GM12878 (cell line): ENCODE data around the gene NDOR1. TPM values are rescaled to one million over a fixed set of nuclear protein-coding genes. Genes with fewer than 3 reads are reported as not detected.
A peak's percentile ranks its signal among the peaks of the same experiment; 100 is the strongest.

Experiments
- ATAC-seq: fragments of 200-7000 bp; cut with Tn5 transposase; 3 replicates; pipeline ENCODE4 v1.9.1; 2020; ENCODE audit warnings: mild to moderate bottlenecking, moderate library complexity
- BruUV-seq: library from RNA; stranded (reverse); fragments of 400-500 nt; replicated peaks from 2 replicates; lab custom pipeline; 2021; lab: Mats Ljungman, UMichigan
- CTCF ChIA-PET: fragments of 300-600 bp; sonication (Branson Sonifier 250); formaldehyde crosslinking; extraction: SDS; loops from one replicate; lab custom pipeline; 2021; ENCODE audit warnings: inconsistent platforms; lab: Yijun Ruan, JAX
- POLR2A ChIA-PET: fragments of 350-600 bp; formaldehyde crosslinking; extraction: SDS; loops from one replicate; lab custom pipeline; 2021; ENCODE audit warnings: inconsistent platforms; lab: Charles Lee
- RAD21 ChIA-PET: fragments of 300-600 bp; sonication (Branson Sonifier 250); formaldehyde crosslinking; loops from one replicate; lab custom pipeline; 2023; ENCODE audit warnings: antibody characterized with exemption; ENCODE audit not compliant: unreplicated experiment; lab: Charles Lee
- SMC1A ChIA-PET: fragments of 300-600 bp; sonication (Branson Sonifier 250); formaldehyde crosslinking; loops from one replicate; lab custom pipeline; 2023; ENCODE audit not compliant: unreplicated experiment, uncharacterized antibody; lab: Charles Lee
- DNase-seq: peaks from one replicate; pipeline ENCODE4 v3.0.0-alpha.2; 2011; ENCODE audit warnings: low read depth, low spot score
- FAIRE-seq: peaks from 3 replicates; lab custom pipeline; 2011; peaks lifted over from hg19 to GRCh38; lab: Jason Lieb, UNC
- H2AFZ ChIP-seq: 2 replicates; pipeline ENCODE4 v1.6.0; 2011; ENCODE audit warnings: low read depth, low read length, control low read depth; ENCODE audit not compliant: control insufficient read depth
- H3K27ac ChIP-seq: 2 replicates; pipeline ENCODE4 v1.5.1; 2011; ENCODE audit warnings: control low read depth; ENCODE audit not compliant: control insufficient read depth, insufficient read depth
- H3K27me3 ChIP-seq, 2 experiments: replicated peaks in 1 of 2; 2 replicates each; pipeline versions ENCODE4 v1.6.0 to v1.6.1; 2011; ENCODE audit warnings: low read length in 1 of 2; ENCODE audit not compliant: control insufficient read depth in 2 of 2, insufficient read depth in 2 of 2
- H3K36me3 ChIP-seq, 2 experiments: 2 replicates each; pipeline ENCODE4 v1.5.1; 2011; ENCODE audit warnings: low read length in 1 of 2; ENCODE audit not compliant: control insufficient read depth in 2 of 2, insufficient read depth in 2 of 2
- H3K4me1 ChIP-seq: 2 replicates; pipeline ENCODE4 v1.6.1; 2011; ENCODE audit warnings: mild to moderate bottlenecking, low read length, moderate library complexity, mixed read lengths; ENCODE audit not compliant: control insufficient read depth, insufficient read depth
- H3K4me2 ChIP-seq: 2 replicates; pipeline ENCODE4 v1.6.0; 2011; ENCODE audit warnings: control low read depth; ENCODE audit not compliant: control insufficient read depth, insufficient read depth
- H3K4me3 ChIP-seq: fragments of 200-600 bp; sonication (generic); 2 replicates; pipeline ENCODE4 v1.5.1; 2016
- H3K79me2 ChIP-seq: 2 replicates; pipeline ENCODE4 v1.6.0; 2011; ENCODE audit warnings: low read length; ENCODE audit not compliant: control insufficient read depth, insufficient read depth
- H3K9ac ChIP-seq: 2 replicates; pipeline ENCODE4 v1.8.0; 2011; ENCODE audit warnings: low read length, control low read depth, mixed read lengths; ENCODE audit not compliant: control insufficient read depth, insufficient read depth
- H3K9me3 ChIP-seq: replicated peaks from 3 replicates; pipeline ENCODE4 v1.5.1; 2011; ENCODE audit warnings: mild to moderate bottlenecking, low read length; ENCODE audit not compliant: control insufficient read depth, insufficient read depth
- H4K20me1 ChIP-seq: 2 replicates; pipeline ENCODE4 v1.6.0; 2011; ENCODE audit not compliant: control insufficient read depth, insufficient read depth
- BHLHE40 ChIP-seq, 2 experiments: fragments of 450-650 bp in 1 of 2; IDR thresholded peaks; 2 replicates each; pipeline ENCODE4 v1.6.1; 2011 to 2017; ENCODE audit warnings: low read depth in 2 of 2, borderline replicate concordance in 1 of 2, improper control_type of control experiment in 1 of 2, low read length in 1 of 2, mild to moderate bottlenecking in 1 of 2
- BRCA1 ChIP-seq: IDR thresholded peaks from 2 replicates; pipeline ENCODE4 v1.6.1; 2011; ENCODE audit warnings: low read depth, low read length, improper control_type of control experiment
- CBX3 ChIP-seq: fragments of 200-600 bp; sonication (generic); IDR thresholded peaks from 2 replicates; pipeline ENCODE4 v1.6.1; 2016; ENCODE audit warnings: low read depth, borderline replicate concordance
- CHD2 ChIP-seq: IDR thresholded peaks from 2 replicates; pipeline ENCODE4 v1.6.1; 2011; ENCODE audit warnings: low read depth, low read length, improper control_type of control experiment, borderline replicate concordance
- EP300 ChIP-seq, 2 experiments: fragments of 150-350 bp in 1 of 2; IDR thresholded peaks; 2 replicates each; pipeline ENCODE4 v1.6.1; 2011 to 2012; ENCODE audit warnings: low read depth in 2 of 2, low read length in 2 of 2, borderline replicate concordance in 1 of 2, improper control_type of control experiment in 1 of 2, inconsistent platforms in 1 of 2; ENCODE audit not compliant: control insufficient read depth in 1 of 2
- ESRRA ChIP-seq: IDR thresholded peaks from 2 replicates; pipeline ENCODE4 v1.6.1; 2012; ENCODE audit warnings: mild to moderate bottlenecking, low read length, improper control_type of control experiment
- ETV6 ChIP-seq, 2 experiments: fragments of 450-650 bp in 1 of 2; IDR thresholded peaks in 1 of 2; conservative IDR thresholded peaks in 1 of 2; 2 replicates each; pipeline ENCODE4 v1.6.1; 2014; ENCODE audit warnings: antibody characterized with exemption in 1 of 2, borderline replicate concordance in 1 of 2, low read depth in 1 of 2, mild to moderate bottlenecking in 1 of 2, moderate library complexity in 1 of 2
- GATAD2B ChIP-seq: fragments of 450-650 bp; conservative IDR thresholded peaks from 2 replicates; pipeline ENCODE4 v1.6.1; 2017; ENCODE audit warnings: low read depth, mild to moderate bottlenecking, moderate library complexity
- HDAC6 ChIP-seq: fragments of 200-600 bp; sonication (generic); IDR thresholded peaks from one replicate; pipeline ENCODE4 v1.8.0; 2017; ENCODE audit warnings: antibody characterized with exemption; ENCODE audit not compliant: unreplicated experiment
- JUNB ChIP-seq: IDR thresholded peaks from 2 replicates; pipeline ENCODE4 v1.6.1; 2016; ENCODE audit warnings: antibody characterized with exemption, mild to moderate bottlenecking
- MTA2 ChIP-seq: fragments of 450-650 bp; IDR thresholded peaks from 2 replicates; pipeline ENCODE4 v1.6.1; 2016; ENCODE audit warnings: low read depth, mild to moderate bottlenecking, moderate library complexity
- PAX5 ChIP-seq: IDR thresholded peaks from 2 replicates; pipeline ENCODE4 v1.6.1; 2011; ENCODE audit warnings: low read depth, low read length, borderline replicate concordance
- PAX8 ChIP-seq: fragments of 450-650 bp; IDR thresholded peaks from 2 replicates; pipeline ENCODE4 v1.6.1; 2017; ENCODE audit warnings: mild to moderate bottlenecking, moderate library complexity
- POLR2AphosphoS5 ChIP-seq: IDR thresholded peaks from 2 replicates; pipeline ENCODE4 v1.6.1; 2011; ENCODE audit warnings: mild to moderate bottlenecking, low read length, inconsistent platforms
- RBBP5 ChIP-seq: fragments of 200-600 bp; sonication (generic); conservative IDR thresholded peaks from 2 replicates; pipeline ENCODE4 v1.6.1; 2016
- SUZ12 ChIP-seq: fragments of 200-600 bp; sonication (generic); IDR thresholded peaks from one replicate; pipeline ENCODE4 v1.6.1; 2018; ENCODE audit warnings: antibody characterized with exemption, mild to moderate bottlenecking; ENCODE audit not compliant: unreplicated experiment
- WRNIP1 ChIP-seq: IDR thresholded peaks from 2 replicates; pipeline ENCODE4 v1.6.1; 2011; ENCODE audit warnings: low read depth, low read length, improper control_type of control experiment, borderline replicate concordance
- ZNF217 ChIP-seq: fragments of 450-650 bp; IDR thresholded peaks from 2 replicates; pipeline ENCODE4 v1.6.1; 2017; ENCODE audit warnings: antibody characterized with exemption, mild to moderate bottlenecking
- ZNF384 ChIP-seq: IDR thresholded peaks from 2 replicates; pipeline ENCODE4 v1.6.1; 2012; ENCODE audit warnings: low read depth, mild to moderate bottlenecking, low read length, improper control_type of control experiment, borderline replicate concordance
- WGBS: methylation state at CpG from one replicate; pipeline ENCODE4 v1.1.6; 2016; ENCODE audit warnings: low lambda C conversion rate; ENCODE audit not compliant: insufficient replicate concordance, insufficient coverage; ENCODE audit errors: missing lambda C conversion rate; 5-methylcytosine and 5-hydroxymethylcytosine counted together
- in situ Hi-C: fragments of 300-500 bp; cut with MboI; formaldehyde crosslinking; loops from 9 replicates; pipeline ENCODE4 v1.14.3; 2018; ENCODE audit warnings: mixed read lengths
- intact Hi-C: fragments of 100-400 bp; cut with micrococcal nuclease; formaldehyde crosslinking; loops from one replicate; pipeline ENCODE4 v1.14.2; 2022; ENCODE audit not compliant: unreplicated experiment
- polyA plus RNA-seq, 11 experiments: library from polyadenylated mRNA; depleted of rRNA in 4 of 11; unstranded in 6 of 11; stranded (reverse) in 5 of 11; fragments of >200 nt; fragmentation: Nextera tagmentation in 4 of 11; fragmentation: Illumina TruSeq in 1 of 11; extraction: Ambion mirVana in 4 of 11; extraction: Trizol in 1 of 11; gene quantifications; 1 replicate in 1 of 11; 2 replicates in 10 of 11; pipeline versions ENCODE4 v1.2.1 to v1.2.3, GENCODE V29; 2011 to 2016; ENCODE audit warnings: inconsistent platforms in 2 of 11, missing spikeins in 2 of 11, low read depth in 1 of 11
- total RNA-seq, 4 experiments: library from RNA; depleted of rRNA in 3 of 4; stranded (reverse); fragments of >200 nt in 3 of 4; fragmentation: Illumina TruSeq in 1 of 4; extraction: Trizol in 1 of 4; gene quantifications; 2 replicates each; pipeline versions ENCODE4 v1.2.1 to v1.2.3, GENCODE V29; 2013 to 2021
- TF ChIP-seq, protein P1 (sequence below): fragments of 450-650 bp; IDR thresholded peaks from 2 replicates; pipeline ENCODE4 v1.6.1; 2017; ENCODE audit warnings: borderline replicate concordance
- TF ChIP-seq, protein P2 (sequence below): fragments of 450-650 bp; IDR thresholded peaks from 2 replicates; pipeline ENCODE4 v1.6.1; 2017; ENCODE audit warnings: mild to moderate bottlenecking, low read depth, inconsistent platforms; ENCODE audit not compliant: poor library complexity, severe bottlenecking

The NDOR1 gene
- total and polyA plus RNA-seq, 10 of the 15 experiments (the other 5 are each of a cell fraction or from before 2014, with no cell fraction given), result 0.04 to 32.9 (median 11.1) TPM

DNA sequence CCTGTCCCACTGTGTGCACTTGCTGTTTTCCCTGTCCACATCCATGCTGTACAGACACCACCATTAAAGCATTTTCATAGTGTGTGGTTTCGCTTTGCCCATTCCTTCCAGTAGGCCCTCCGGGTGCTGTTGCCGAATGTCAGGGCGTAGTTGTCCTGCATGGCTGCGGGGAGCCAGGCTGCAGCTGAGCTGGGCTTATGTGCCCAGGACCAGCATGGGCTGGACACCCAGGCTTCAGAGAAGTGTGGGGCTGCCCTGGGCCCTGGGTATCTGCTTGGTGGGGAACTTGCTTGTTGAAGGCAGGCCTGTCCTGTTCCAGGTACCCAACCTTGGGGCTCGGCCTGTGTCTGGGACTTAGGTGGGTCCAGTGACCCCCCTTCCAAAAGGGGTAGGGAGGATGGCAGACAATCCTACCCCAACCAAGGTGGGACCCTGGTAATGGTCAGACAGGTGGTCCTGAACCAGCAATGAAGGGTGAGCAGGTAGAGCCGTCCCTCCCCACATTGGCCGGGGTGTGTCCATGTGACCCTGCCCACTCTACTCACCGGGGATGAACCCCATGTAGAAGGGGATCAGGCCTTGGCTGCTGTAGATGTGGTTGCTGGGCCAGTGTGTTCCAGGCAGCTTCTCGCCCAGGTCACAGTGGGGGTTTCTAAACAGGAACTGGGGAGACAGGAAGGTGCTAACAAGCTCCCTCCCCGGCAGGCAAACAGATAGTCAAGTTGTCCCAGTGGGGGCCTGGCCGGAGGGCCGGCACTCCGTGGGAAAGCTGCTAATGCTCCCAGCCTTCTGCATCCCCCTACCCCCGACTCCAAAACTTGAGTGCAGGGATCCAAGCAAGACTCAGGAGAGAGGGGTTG lies 38.4 kb downstream of the NDOR1 start:
- peaks cover 4% of the 10 kb centered on the region; the same call in 1 of the 2 replicates for H4K20me1 ChIP-seq
- no peaks in the 10 kb centered on the region for H3K27me3 ChIP-seq
- no TSS peak for BruUV-seq
- peaks cover 29% of the 10 kb centered on the region for H3K79me2 ChIP-seq
- ChIA-PET CTCF (no interaction called here), POLR2A (interaction anchor here (1.6 to 9.2 kb wide), 3 partner anchors 11 to 164 kb away, joined by 3 to 112 read pairs (median 6); partner anchors contain the start of gene NELFB), SMC1A (no interaction called here), RAD21 (no interaction called here)
- DNase-seq (no peak), ATAC-seq (no peak), FAIRE-seq (no peak)
- H3K4me2 ChIP-seq, result peak overlapping the region; percentile 91
- no peak overlapping the region for H3K27ac ChIP-seq
- no peak overlapping the region; the same call in 1 of the 2 replicates for H3K9ac ChIP-seq
- WGBS, result 49% methylated on average over 15 of the region's 15 CpGs
- H3K4me1 ChIP-seq, result peaks cover 23% of the 10 kb centered on the region
- in situ Hi-C loops, result no loop called here
- peaks cover 8 to 14% of the 10 kb centered on the region in 2 experiments for H3K36me3 ChIP-seq
- intact Hi-C loops, result no loop called here
- H3K4me3 ChIP-seq, result no peak overlapping the region
- no peak overlapping the region for H2AFZ ChIP-seq
- H3K9me3 ChIP-seq, result no peaks in the 10 kb centered on the region
- TF ChIP-seq BHLHE40 (IDR thresholded peaks at IDR 0.05; ENCODE audit: borderline replicate concordance in 1 of 2, low read depth in 2 of 2, low read length in 1 of 2) (no peak), ZNF384 (no peak), ESRRA (no peak), HDAC6 (no peak), PAX8 (no peak), RBBP5 (no peak), JUNB (no peak), CHD2 (no peak), SUZ12 (no peak), CBX3 (no peak), WRNIP1 (no peak), ZNF217 (no peak), EP300 (IDR thresholded peaks at IDR 0.05; ENCODE audit: borderline replicate concordance in 1 of 2, control insufficient read depth in 1 of 2, low read depth in 2 of 2, low read length in 2 of 2) (no peak), ETV6 (conservative IDR thresholded peaks at IDR 0.05 in 1 of 2, IDR thresholded peaks at IDR 0.05 in 1 of 2; ENCODE audit: borderline replicate concordance in 1 of 2, low read depth in 1 of 2) (no peak), BRCA1 (no peak), MTA2 (no peak), PAX5 (peak; percentile 35; the same call in 1 of the 2 replicates), POLR2AphosphoS5 (peak; percentile 74), GATAD2B (no peak)
- TF ChIP-seq, protein P1, sequence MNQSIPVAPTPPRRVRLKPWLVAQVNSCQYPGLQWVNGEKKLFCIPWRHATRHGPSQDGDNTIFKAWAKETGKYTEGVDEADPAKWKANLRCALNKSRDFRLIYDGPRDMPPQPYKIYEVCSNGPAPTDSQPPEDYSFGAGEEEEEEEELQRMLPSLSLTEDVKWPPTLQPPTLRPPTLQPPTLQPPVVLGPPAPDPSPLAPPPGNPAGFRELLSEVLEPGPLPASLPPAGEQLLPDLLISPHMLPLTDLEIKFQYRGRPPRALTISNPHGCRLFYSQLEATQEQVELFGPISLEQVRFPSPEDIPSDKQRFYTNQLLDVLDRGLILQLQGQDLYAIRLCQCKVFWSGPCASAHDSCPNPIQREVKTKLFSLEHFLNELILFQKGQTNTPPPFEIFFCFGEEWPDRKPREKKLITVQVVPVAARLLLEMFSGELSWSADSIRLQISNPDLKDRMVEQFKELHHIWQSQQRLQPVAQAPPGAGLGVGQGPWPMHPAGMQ, result no peak
- TF ChIP-seq, protein P2, sequence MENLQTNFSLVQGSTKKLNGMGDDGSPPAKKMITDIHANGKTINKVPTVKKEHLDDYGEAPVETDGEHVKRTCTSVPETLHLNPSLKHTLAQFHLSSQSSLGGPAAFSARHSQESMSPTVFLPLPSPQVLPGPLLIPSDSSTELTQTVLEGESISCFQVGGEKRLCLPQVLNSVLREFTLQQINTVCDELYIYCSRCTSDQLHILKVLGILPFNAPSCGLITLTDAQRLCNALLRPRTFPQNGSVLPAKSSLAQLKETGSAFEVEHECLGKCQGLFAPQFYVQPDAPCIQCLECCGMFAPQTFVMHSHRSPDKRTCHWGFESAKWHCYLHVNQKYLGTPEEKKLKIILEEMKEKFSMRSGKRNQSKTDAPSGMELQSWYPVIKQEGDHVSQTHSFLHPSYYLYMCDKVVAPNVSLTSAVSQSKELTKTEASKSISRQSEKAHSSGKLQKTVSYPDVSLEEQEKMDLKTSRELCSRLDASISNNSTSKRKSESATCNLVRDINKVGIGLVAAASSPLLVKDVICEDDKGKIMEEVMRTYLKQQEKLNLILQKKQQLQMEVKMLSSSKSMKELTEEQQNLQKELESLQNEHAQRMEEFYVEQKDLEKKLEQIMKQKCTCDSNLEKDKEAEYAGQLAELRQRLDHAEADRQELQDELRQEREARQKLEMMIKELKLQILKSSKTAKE, result no peak
